ENCODE data around the gene FGF11. TPM values are rescaled to one million over a fixed set of nuclear protein-coding genes. Genes with fewer than 3 reads are reported as not detected.

The FGF11 gene
- total and polyA plus RNA-seq, 11 donors: 1.6 to 9.6 (median 7.8) TPM

DNA sequence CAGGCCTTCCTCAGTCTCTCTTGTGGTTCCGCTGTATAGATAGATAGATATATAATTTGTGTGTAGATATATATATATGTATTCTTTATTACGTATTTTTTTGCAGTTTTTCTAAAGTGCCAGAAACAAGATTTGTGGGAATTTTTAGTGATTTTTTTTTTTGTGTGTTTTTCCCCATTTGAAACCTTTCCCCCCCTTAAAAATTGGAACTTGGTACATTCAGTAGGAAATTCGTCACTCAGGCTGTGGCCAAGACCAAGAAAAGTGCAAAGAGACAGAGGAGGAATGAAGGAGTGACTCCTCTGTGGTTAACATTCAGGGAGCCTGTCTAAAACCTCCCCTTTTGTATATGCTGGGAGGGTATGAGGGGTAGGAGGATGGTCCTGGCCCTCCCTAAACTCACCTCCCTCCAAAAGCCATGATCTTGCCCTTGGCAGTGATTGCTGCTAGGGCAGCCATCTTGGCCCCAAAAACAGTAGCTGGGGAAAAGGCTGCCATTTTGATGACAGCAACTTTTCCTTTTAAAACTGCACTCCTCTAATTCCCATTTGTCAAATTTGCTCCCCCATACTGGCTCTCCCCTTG, 20.7 kb downstream of the FGF11 start:
- Histone ChIP-seq H3K36me3 (peaks cover 0 to 36% (median 26%) of the 10 kb centered on the region in 9 donors), H3K27ac (no peak overlapping the region), H3K4me1 (peaks cover 0 to 13% (median 5%) of the 10 kb centered on the region in 12 donors), H3K9me3 (no peaks in the 10 kb centered on the region), H3K27me3 (no peaks in the 10 kb centered on the region), H3K4me3 (no peak overlapping the region)
- DNase-seq (no peak), ATAC-seq (no peak)
- 79 to 86% (median 84%) methylated on average over 3 of the region's 3 CpGs for WGBS, 4 donors
- intact Hi-C loops (cut with DNase I): no loop called here
- TF ChIP-seq, protein P1, sequence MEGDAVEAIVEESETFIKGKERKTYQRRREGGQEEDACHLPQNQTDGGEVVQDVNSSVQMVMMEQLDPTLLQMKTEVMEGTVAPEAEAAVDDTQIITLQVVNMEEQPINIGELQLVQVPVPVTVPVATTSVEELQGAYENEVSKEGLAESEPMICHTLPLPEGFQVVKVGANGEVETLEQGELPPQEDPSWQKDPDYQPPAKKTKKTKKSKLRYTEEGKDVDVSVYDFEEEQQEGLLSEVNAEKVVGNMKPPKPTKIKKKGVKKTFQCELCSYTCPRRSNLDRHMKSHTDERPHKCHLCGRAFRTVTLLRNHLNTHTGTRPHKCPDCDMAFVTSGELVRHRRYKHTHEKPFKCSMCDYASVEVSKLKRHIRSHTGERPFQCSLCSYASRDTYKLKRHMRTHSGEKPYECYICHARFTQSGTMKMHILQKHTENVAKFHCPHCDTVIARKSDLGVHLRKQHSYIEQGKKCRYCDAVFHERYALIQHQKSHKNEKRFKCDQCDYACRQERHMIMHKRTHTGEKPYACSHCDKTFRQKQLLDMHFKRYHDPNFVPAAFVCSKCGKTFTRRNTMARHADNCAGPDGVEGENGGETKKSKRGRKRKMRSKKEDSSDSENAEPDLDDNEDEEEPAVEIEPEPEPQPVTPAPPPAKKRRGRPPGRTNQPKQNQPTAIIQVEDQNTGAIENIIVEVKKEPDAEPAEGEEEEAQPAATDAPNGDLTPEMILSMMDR (IDR thresholded peaks at IDR 0.05): no peak
- no peak for TF ChIP-seq POLR2A (IDR thresholded peaks at IDR 0.05)

DNA sequence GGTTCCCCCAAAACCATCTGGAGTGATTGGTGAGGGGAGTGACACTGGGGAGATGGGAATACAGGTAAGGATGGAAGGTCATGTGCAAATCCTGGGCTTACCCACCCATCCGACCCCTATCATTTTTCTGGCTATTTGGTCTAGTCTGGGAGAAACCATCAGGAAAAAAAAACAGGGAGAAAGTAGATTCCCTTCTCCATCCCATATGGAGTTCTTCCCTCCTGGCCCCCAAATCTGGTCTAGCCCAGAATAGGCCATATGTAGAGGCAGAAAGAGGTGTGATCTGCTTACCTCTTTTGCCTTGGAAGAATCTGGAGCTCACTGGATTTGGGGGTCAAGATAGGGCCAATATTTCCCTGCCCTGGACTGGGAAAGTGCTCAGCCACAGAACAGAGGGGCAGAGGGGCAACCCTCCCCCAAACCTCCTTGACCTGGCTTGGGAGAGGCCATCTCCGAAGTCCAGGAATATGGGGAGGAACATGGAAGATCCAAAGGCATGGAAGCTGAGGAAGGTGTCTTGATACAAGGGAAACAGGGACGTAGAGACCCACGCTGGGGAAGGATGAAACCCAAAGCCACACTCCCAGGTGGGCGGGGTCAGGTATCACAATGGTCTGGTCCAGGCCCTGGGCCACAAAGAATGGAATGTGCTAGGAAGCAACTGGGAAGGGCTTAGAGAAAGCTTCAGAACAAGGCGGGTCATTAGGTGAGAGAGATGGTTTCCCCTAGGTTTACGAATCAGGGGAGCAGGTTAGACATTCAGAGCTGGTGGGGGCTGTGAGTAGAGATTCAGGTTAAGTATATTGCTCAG, 21.7 kb downstream of the FGF11 start:
- Histone ChIP-seq H3K27me3 (no peaks in the 10 kb centered on the region), H3K9me3 (no peaks in the 10 kb centered on the region), H3K27ac (no peak overlapping the region), H3K4me1 (peaks cover 2 to 19% (median 9%) of the 10 kb centered on the region in 12 donors), H3K4me3 (no peak overlapping the region), H3K36me3 (peaks cover 0 to 44% (median 36%) of the 10 kb centered on the region in 9 donors)
- DNase-seq (no peak), ATAC-seq (no peak)
- WGBS, 4 donors: 92 to 96% (median 94%) methylated on average over 7 of the region's 7 CpGs
- intact Hi-C loops (cut with DNase I): no loop called here
- TF ChIP-seq, protein P1 (IDR thresholded peaks at IDR 0.05): no peak
- no peak for TF ChIP-seq POLR2A (IDR thresholded peaks at IDR 0.05)

DNA sequence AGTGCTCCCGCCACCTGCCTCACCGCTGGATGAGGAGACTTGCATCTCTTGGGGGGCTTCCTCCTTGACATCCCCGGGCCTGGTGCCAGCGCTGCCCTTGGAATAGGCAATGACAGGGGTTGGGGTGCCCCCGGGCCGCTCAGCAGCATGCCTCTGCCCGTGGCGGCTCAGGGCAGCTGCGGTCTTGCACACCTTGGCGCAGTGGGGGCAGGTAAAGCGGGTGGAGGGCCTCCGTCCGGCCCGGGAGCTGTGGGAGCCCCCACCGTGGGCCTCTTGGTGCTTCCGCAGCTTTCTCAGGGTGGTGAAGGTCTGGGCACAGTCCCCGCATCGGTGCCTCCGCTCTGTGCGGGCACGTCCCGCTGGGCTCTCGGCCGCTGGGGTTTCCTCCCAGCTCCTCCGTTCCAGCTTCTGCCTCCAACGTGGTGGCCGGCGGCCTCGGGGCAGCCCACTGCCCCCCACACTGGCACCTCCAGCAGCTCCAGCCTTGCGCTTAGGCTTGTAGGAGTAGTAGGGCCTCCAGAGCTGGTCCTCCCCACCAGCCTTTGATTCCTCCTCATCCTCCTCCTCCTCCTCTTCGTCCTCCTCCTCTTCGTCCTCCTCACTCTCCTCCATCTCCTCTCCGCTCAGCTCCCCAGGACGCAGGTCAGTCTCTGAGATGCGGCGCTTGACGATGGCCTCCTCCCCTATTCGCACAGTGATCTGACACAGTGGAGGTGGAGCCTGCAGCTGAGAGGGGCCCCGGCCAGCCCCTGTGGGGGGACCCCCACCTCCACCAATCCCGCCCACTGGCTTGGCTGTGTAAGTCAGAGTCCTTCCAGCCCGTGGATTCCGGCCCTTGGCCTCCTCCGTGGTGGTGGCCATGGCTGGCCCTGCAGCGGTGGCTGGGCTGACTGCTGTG, 23.4 kb downstream of the FGF11 start:
- Histone ChIP-seq H3K9me3 (no peaks in the 10 kb centered on the region), H3K27me3 (no peaks in the 10 kb centered on the region), H3K4me1 (peaks cover 5 to 24% (median 20%) of the 10 kb centered on the region in 12 donors), H3K27ac (no peak overlapping the region), H3K36me3 (peaks cover 0 to 52% (median 39%) of the 10 kb centered on the region in 9 donors), H3K4me3 (no peak overlapping the region)
- TF ChIP-seq, protein P1 (IDR thresholded peaks at IDR 0.05): no peak
- TF ChIP-seq POLR2A (IDR thresholded peaks at IDR 0.05): no peak
- 92 to 94% (median 92%) methylated on average over 23 to 44 of the region's 44 CpGs for WGBS, 4 donors
- intact Hi-C loops (cut with DNase I): no loop called here
- peak in 1 of 5 donors; percentile 25 for DNase-seq
- peak in 1 of 4 donors; percentile 6 for ATAC-seq

Data from heart left ventricle (tissue), 16 donors.